ENCODE results near the gene CASZ1.

GRCh38 chr1:10688409-10688786 is 108.0 kb downstream of the CASZ1 start:
- TF ChIP-seq YY1 (IDR thresholded peaks at IDR 0.05; ENCODE audit: low read depth) (no peak), ZBTB7A (IDR thresholded peaks at IDR 0.05; ENCODE audit: low read depth) (no peak), MAX (IDR thresholded peaks at IDR 0.05) (no peak), TCF12 (IDR thresholded peaks at IDR 0.05; ENCODE audit: low read depth) (no peak), RAD21 (IDR thresholded peaks at IDR 0.05; ENCODE audit: low read depth) (no peak), EGR1 (IDR thresholded peaks at IDR 0.05) (no peak), CEBPB (IDR thresholded peaks at IDR 0.05) (no peak), EP300 (IDR thresholded peaks at IDR 0.05; ENCODE audit: borderline replicate concordance) (no peak), NFIC (IDR thresholded peaks at IDR 0.05) (no peak), CREB1 (IDR thresholded peaks at IDR 0.05; ENCODE audit: low read depth) (no peak), TAF1 (IDR thresholded peaks at IDR 0.05; ENCODE audit: low read depth) (no peak), USF1 (IDR thresholded peaks at IDR 0.05) (no peak)

Data from Ishikawa (cell line).